ENCODE results near the gene SLC2A11. TPM values are rescaled to one million over a fixed set of nuclear protein-coding genes. Genes with fewer than 3 reads are reported as not detected.

SLC2A11 gene
- total RNA-seq, 1 donor from 2014 or later: 10.5 TPM

DNA sequence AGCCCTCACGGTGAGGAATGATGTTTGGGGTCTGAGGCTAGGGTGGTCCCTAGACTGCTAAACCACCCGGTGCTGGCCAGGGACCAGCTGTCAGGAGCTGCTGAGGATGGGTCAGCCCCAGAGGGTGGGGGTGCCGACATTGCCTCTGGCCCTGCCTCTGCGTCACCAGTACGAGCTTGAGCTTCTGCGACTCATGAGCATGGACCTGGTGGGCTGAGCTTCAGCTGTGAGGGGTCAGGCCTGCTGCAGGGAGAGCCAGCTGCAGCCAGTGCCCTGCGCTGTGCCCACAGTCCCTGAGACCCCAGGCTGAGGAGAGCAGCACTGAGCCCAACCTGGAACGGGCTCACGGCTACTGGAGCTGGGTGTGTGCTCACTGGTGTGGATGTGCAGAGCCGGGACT lies 25.9 kb upstream of the SLC2A11 start:
- DNase-seq (ENCODE audit: extremely low read depth, low read depth, low spot score): no peak

DNA sequence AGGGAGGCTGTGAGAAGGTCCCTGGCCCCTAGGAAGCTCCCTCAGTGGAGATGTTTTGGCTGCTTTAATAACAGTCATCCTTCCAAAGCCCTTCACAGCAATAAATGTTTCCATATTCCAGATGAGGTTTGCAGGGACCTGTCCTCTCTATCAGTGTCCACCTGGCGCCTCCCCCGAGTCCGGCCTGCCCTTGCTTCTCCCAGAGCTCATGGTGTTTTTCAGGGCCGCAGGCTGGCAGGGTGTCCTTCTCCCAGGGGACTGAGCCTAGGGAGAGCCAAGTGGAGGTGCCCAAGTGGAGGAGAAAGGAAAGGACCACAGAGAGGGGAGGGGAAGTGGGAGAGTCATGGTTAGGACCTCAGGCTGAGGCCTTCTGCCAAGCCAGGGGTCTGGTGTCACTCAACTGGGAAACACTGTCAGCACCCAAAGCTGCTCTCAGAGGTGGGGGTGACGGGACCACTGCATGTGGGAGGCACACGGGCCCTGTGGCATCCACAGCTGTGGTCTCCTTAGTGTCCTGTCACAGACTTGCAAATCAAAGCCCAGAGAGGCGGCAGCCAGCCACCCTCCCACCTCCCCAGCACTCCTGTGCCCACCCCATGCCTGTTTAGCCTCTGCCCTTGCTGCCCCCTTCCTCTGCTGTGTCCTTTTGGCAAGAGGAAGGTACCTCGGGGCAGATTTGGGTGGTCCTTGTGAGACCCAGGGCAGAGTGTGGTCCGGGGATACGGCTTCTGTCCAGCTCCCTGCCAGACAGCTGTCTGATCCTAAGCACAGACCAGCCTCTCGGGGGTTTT lies 25.3 kb upstream of the SLC2A11 start:
- DNase-seq (ENCODE audit: extremely low read depth, low read depth, low spot score): no peak

DNA sequence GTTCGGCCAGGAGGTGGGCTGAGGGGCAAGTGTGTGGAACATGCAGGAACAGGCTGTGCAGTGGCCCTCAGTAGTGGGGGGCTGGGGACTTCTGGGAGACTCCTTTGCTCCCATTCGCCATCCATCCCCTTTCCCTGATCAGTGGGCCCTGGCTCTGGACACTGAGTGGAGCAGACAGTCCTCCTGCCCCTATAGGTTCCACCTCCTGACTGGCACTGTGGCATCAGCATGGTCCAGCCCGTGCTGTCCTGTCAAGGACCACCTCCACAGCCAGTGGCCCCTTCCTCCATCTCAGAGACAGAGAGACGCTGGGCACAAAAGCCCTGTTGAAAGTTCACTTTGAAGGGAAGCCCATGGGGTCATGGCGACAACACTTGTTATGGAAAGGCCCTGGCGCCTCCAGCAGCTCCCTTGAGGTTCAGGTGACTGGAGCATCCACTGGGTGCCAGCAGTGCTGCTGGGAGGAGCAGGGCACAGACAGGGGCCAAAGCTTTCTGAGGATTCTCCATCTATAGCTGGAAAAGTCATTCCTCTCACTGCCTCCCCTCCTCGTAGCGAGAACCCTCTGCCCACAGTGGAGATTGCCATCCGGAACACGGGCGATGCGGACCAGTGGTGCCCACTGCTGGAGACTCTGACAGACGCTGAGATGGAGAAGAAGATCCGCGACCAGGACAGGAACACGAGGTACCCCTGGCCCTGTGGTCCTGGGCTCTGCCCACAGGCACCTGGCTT lies 24.5 kb upstream of the SLC2A11 start:
- DNase-seq (ENCODE audit: extremely low read depth, low read depth, low spot score): no peak

DNA sequence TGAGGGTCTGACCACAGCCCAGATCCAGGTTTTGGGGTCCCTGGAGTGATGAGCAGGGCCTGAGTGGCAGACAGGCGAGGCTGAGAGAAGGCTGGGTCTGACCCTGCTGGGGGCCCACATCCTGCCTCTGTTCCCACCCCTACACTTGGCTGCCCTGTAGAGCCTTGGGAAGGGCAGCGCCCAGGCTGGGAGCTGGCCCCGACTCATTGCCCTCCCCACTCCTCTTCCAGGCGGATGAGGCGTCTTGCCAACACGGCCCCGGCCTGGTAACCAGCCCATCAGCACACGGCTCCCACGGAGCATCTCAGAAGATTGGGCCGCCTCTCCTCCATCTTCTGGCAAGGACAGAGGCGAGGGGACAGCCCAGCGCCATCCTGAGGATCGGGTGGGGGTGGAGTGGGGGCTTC lies 23.8 kb upstream of the SLC2A11 start:
- no peak for DNase-seq (ENCODE audit: extremely low read depth, low read depth, low spot score)

DNA sequence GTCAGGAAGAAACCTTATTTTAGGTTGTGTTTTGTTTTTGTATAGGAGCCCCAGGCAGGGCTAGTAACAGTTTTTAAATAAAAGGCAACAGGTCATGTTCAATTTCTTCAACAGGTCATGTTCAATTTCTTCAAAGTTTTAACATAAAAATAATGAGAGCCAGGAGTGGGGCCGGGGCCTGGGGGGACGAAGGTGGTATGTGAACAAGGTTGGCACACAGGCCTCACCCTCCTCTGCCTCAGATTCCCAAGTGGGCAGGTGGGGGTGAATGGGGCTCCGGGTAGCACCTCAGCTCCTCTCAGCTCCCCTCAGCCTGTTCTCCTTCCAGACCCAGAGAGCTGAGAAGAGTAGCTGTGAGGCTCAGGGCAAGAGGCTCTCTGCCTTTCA lies 23.3 kb upstream of the SLC2A11 start:
- DNase-seq (ENCODE audit: extremely low read depth, low read depth, low spot score): no peak

DNA sequence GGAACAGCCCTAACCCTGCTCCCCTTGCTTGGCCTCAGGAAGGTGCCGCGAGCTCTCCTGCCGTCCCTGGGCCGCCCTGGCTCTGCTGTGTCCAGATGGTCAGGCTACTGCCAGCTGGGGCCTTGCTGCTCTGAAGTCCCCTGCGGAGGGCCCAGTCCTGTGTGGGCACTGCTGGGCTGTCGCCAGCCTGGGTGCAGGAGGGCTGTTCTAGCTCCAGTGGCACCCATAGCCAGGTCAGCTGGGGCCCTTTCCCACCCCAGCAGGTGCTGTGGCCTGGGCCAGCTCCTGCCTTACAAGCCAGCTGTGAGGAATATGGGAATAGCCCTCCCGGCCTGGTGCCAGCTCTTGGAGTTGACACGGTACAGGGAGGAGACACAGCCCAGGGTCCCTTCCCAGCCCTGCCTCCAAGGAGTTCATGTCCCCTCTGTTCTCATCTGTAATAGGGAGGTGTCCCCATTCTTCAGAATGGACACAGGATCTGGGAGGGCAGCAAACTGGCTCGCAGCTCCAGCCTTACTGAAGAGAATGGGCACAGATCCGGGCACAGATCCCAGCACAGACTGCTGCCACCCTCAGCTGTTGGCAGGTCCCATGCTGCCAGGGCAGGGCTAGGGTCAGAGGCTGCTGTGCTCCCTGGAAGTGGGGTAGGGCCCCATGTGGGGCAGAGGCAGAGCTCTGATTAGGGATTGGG lies 22.7 kb upstream of the SLC2A11 start:
- no peak for DNase-seq (ENCODE audit: extremely low read depth, low read depth, low spot score)

DNA sequence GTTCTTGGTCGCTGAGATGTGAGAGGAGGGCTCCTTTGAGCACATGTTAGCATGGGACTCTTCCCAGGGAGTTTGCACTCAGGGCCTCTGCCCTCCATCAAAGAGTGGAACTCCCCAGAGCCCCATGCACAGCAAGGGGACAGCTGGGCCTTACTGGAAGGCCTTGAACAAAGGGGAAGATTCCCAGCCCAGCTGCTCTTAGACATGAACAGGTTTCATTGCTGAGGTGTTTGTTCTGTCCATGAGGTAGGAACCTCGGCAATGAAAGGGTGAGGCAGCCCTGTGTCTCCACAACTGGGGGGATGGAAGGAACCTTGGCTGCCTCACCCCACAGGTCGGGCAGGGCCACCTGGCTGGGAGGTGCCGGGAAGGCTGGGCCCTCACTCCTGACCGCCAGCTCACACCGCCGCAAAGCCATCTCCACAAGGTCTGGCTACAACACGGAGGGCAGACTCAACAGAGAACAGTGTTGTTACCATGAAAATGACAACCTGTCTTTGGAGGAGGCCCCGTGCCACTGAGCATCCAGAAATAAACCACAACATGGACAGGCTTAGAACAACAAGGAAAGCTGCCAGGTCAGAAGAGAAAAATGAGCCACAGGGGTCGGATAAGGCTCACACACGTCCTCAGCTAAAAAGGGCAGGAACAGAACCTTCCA lies 22.1 kb upstream of the SLC2A11 start:
- DNase-seq (ENCODE audit: extremely low read depth, low read depth, low spot score): no peak

DNA sequence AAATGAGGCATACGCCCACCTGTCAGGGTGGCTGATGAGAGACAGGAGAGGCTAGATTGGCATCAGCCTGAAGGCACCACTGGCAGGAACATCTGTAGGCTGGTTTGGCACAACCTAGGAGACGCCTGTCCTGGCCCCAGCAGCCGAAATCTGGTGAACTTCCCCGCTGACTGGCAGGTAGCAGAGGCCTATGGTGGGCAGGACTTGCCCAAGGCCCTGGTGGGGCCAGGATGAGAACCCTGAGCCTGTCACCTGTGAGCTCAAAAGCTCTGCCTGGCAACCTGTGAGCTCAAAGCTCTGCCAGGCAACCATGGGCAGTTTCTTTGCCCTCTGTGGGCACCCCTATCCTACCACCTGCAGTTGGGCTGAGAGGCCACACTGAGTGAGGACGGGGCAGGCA lies 21.4 kb upstream of the SLC2A11 start:
- no peak for DNase-seq (ENCODE audit: extremely low read depth, low read depth, low spot score)

DNA sequence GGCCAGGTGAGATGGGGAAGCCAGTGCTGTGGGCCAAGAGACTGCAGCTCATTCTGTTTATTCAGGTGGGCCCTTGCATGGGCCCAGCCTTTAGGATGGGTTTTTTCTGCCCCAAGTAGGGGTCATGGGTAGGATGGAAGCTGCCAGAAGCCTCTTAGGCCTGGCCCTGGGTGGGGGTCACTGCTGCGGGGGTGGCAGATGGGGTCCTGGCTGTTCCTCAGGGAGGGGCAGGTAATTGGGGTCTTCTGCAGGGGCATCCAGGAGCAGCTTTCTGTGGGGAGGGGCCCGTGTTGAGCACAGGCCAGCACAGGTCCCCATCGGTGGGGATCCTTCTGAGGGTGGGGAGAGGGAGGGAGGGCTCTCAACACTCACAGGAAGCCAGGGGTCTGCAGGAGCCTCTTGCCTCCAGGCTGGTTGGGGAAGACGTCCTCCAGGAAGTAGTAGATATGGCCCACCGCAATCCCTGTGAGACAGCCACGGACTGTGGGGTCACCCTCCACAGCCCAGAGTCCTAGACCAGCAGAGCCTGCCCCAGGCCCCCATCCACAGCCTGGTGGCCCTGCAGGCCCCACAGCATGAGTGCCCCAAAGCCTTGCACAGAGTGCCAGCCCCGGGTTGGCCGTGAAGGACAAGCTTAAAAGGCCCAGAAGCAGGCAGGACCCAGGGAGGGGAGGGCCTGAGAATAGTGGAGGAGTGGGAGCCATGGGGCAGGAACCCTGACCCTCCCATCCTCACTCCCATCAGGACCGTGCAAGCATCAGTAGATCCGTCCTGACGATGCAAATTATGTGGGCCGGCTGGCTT lies 20.8 kb upstream of the SLC2A11 start:
- DNase-seq (ENCODE audit: extremely low read depth, low read depth, low spot score): no peak

DNA sequence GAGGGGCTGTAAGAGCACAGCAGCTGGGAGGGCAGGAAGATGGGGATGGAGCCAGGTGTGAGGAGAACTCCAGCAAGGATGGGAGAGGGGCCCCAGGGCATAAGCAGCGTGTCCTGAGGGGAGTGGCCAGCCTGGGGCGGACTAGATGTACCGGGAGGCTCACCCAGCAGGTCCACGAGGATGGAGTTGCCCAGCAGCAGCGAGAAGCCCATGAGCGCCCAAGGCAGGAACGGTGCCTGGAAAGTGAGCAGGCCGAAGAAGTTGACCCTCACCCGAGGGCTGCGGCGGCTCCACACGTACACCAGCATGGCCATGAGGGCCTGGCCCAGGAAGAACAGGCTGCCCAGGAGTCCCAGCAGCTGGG lies 20.2 kb upstream of the SLC2A11 start:
- DNase-seq (ENCODE audit: extremely low read depth, low read depth, low spot score): no peak

DNA sequence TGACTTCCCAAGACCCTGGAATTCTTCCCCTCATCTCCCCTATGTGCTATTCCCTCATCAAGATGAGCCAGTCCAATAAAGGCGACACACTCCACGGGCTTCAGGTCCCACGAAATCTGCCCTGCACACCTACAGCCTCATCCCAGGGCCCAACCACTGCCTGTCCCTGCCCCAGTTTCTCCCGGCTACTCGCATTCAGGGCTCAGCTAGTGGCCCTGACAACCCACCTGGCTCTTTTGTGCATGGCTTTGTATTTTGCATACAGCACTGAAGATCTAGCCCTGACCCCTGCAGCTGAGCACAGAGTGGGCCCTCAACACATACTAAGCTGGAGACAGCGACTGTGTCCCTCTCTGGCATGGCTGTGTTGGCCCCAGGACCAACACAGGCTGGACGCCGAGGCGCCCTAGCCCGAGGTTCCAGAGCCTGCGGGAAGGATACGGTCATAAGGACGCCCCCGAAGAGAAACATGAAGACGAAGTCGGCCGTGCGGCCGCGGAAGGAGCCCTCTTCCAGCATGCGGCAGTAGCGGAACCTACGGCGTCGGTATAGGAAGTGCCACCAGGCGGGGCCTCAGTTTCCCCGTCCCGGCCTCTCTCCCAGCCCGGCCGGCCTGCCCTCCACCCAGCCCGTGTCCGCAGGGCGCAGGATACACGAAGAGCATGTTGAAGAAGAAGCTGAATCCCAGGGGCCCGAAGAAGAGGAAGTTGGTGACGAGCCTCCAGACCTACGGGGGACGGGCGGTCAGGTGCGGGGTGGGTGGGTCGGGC lies 19.6 kb upstream of the SLC2A11 start:
- DNase-seq (ENCODE audit: extremely low read depth, low read depth, low spot score): no peak

DNA sequence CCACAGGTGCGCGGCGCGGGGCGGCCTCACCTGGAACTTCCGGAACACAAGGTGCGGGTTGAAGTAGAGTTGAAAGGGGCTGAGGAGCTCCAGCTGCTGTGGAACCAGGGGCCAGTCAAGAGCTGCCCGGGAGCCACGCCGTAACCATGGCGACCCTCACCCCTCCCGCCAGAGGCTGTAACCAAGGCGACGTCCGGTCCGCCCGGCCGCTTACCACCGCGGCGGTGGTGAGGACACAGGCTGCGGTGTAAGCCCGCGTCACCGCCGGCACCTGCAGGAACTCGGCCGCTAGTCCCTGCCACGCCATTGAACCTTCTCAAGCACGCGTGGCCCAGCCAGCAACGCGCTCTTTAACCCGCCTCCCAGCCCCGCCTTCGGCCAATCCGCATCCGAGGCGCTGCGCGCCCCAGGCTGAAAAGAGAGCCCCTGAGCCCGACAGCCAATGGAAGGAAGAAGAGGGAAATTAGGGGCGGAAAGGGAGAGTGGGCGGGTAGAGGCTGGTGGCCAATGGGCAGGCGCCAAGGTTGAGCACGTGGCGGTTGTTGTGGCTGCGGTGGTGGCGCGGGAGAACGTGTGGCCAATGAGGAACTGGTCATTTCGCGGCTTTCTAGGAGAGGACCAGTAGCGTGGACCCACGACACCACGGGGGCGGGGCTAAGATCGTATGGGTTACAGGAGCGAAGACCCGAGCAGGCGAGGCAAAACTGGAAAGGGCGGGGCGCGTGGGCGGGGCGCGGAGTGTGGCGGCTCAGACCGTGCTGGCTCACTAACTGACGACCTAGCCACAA lies 18.8 kb upstream of the SLC2A11 start, which contains the start of gene DERL3:
TSS of gene DERL3 (minus strand) at position 326 of the 788 bp plus-strand sequence. CDS start at position 307, 19 bp downstream.
- peak; percentile 60 for DNase-seq (ENCODE audit: extremely low read depth, low read depth, low spot score)

DNA sequence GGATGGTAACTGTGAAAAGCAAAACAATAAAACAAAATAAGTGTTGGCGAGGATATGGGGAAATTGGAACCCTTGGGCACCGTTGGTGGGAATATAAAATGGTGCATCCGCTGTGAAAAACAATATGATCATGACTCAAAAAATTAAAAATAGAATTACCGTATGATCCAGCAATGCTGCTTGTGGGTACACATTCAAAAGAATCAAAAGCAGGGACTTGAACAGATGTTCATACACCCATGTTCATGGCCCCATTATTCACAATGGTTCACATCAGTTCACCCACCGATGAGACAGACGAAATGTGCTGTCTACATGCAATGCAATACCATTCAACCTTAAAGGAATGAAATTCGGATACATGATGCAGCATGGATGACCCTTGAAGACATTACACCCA lies 17.6 kb upstream of the SLC2A11 start:
- no peak for DNase-seq (ENCODE audit: extremely low read depth, low read depth, low spot score)

DNA sequence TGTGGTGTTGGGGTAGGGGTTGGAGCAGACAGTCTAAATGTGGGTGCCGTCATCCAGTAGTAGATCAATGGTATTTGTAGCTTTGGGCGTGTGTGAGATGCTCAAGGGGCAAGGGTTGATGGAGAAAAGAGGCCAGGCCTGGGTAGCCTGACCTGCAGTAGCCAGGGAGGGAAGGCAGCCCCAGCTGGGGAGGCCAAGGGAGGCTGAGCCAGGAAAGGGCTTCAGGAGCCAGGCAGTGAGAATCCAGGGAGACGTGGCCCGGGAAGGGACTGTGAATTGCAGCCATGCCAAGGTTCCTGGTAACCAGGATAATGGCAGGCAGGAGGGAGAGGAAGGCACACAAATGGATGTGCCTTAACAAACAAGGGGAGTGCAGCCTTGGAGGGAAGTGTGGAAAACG lies 16.4 kb upstream of the SLC2A11 start:
- no peak for DNase-seq (ENCODE audit: extremely low read depth, low read depth, low spot score)

DNA sequence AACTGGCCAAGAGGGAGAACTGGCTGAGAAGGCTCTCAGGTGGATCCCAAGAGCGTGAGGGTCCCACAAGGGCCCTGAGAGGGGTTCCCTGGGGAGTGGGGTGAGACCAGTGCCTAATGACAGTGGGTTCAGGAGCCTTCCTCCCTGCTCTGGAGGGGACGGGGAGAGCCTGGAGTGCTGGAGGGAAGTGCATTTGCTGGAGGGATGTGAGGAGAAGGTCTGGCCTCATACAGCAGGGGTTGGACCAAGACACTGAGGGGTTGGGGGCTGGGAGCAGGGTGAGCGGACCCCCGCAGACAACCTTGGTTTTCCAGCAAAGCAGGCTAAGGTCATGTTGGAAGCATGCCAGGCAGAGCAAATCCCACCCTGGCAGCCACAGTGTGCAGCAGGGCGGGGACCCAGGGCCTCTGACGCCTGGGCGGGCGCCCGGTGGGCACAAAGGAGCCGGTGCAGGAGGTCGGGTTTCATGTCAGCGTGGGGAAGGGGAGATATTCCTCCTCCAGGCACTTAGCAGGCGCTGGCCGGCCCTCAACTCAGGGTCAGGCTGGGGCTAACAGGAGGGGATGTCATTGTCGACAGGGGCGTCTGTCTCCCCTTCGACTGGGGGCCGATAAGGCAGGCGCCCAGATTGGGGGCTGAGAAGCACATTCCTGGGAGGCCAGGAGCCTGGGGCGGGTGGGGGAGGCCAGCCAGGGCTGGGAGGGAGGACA lies 15.8 kb upstream of the SLC2A11 start:
- no peak for DNase-seq (ENCODE audit: extremely low read depth, low read depth, low spot score)

DNA sequence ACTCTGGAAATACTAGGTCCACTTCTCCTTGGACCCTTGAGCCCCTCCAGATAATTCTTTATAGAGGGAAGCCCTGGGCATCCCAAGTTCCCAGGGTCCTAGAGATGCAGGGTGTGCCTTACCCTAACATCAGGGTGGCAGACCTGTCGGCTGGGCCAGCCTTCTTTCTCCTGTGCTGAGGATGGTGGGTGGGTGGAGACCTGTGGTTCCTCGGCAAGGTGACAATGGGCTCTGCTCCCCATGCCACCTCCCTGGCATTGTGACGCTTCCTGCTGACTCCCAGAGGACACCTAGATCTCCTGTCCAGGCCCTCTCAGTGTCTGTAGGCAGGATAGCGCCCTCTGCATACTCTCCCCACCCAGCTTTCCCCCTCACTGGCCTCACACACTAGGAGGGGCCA lies 15.1 kb upstream of the SLC2A11 start:
- no peak for DNase-seq (ENCODE audit: extremely low read depth, low read depth, low spot score)

DNA sequence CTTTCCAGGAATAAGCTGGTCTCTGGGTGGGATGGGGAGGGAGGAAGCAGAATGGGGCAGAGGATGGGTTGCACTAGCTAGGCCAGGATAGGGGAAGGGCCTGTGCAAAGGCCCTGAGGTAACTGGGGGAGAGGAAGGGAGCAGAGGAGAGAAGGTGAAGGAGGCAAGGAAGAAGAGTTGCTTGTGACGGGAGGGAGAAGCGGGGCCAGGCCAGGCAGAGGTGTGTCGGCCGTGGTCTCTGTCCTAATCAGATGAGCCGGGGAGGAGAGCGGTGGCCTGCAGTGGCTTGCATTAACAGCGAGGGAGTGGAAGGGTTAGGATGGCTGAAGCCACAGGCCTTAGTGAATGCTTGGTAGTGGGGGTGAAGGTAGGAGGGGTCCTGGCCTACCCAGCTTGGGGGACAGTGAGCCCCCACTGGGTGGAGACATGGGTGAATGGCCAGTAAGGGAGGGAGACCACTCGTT lies 12.9 kb upstream of the SLC2A11 start:
- DNase-seq (ENCODE audit: extremely low read depth, low read depth, low spot score): no peak

Measured in glomerular endothelial cell (primary cell).